Renal cortical epithelial cell (primary cell): ENCODE results near the gene DNAJA3. TPM values are rescaled to one million over a fixed set of nuclear protein-coding genes. Genes with fewer than 3 reads are reported as not detected.
"Not testable (repeated sequence)": the region's sequence is repeated elsewhere in the genome, so short reads cannot be mapped to it uniquely, and the experiment has no call there.

Experiments used
- DNase-seq: peaks from one replicate; pipeline ENCODE4 v3.0.0-alpha.2; 2011; ENCODE audit warnings: low read depth
- total RNA-seq: library from RNA; depleted of rRNA; stranded (reverse); fragments of >200 nt; gene quantifications from 2 replicates; pipeline ENCODE4 v1.2.3, GENCODE V29; 2014

Gene DNAJA3
- total RNA-seq, 1 donor from 2014 or later = 62.3 TPM

- no peak for DNase-seq
Measured at GRCh38 chr16:4387781-4388180, 37.9 kb upstream of the DNAJA3 start.

DNA sequence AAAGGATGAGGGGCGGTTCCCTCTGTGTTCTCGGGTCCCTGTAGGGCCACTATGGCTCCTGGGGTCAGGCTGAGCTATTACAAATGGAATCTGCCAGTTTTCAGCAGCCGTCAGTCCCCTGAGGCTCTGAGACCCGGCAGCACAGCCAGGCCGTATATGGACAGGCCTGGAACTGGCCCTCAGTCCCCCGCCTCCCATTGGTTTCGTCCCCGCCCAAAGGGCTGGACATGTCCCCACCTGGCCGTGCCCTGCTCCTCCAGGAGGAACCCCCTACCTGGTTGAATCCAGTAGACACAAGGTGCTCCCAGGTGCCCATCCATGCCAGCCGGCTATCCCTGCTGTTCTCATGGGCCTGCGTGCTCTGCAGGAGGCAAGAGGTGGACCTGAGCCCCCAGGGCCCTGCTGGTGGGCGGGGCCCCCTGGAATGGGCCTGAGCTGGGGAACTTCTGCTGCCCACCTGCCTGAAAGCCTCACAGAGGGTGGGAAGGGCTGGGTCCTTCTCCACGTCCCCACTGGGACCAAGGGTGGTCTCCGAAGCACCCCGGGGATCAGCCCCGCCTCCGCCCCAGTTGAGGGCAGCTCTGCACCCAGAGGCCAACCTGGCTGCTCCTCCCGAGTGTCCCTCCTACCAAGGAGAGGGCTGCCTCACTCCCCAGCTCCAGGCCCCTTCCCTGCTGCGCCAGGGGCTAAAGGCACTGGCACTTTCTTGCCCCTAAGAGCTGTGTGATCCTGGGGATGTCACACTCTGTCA is 37.2 kb upstream of the DNAJA3 start:
- no peak for DNase-seq

GRCh38 chr16:4389051-4389955 is 36.4 kb upstream of the DNAJA3 start:
- DNase-seq = no peak

DNA sequence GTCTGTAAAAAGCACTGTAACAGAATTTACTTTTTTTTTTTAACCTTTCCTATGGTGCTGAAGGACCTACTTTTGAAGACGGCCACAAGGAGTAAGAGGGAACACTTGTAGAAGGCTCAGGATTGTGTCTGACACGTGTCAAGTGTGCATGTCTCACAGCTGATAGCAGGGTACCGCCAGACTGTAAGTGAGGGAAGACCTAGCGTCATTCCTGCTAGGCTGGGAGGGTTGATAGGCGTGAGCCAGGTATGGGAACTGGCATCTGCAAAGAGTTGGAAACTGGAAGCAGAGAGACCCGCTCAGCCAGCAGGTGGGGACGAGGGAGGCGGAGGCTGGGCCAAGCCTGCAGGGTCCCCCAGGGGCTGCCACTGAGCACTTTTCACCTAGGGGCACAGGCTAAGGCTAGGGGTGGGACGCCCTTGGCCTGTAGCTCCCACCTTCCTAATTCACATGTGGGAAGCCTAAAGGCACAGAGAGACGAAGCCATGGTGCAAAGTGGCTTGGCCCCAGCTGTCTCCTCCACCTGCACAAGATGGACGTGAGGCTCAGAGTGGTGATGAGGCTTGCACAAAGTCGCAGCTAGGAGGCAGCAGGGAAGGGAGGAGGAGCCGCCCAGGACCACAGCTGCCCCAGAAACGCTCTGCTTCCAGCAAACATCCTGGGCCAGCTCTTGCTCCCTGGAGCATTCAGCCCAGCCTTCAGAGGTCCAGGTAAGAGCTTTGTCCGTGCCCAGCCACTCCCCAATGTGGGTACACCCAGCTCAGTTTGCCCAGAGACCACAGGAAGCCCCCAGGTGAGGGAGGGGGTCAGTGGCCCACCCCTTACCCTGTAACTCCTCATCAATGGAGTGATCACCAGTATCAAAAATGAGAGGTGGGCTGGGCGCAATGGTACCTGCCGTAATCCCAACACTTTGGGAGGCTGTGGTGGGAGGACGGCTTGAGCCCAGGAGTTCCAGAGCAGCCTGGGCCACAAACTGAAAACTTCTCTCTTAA is 35.1 kb upstream of the DNAJA3 start:
- no peak for DNase-seq

DNA sequence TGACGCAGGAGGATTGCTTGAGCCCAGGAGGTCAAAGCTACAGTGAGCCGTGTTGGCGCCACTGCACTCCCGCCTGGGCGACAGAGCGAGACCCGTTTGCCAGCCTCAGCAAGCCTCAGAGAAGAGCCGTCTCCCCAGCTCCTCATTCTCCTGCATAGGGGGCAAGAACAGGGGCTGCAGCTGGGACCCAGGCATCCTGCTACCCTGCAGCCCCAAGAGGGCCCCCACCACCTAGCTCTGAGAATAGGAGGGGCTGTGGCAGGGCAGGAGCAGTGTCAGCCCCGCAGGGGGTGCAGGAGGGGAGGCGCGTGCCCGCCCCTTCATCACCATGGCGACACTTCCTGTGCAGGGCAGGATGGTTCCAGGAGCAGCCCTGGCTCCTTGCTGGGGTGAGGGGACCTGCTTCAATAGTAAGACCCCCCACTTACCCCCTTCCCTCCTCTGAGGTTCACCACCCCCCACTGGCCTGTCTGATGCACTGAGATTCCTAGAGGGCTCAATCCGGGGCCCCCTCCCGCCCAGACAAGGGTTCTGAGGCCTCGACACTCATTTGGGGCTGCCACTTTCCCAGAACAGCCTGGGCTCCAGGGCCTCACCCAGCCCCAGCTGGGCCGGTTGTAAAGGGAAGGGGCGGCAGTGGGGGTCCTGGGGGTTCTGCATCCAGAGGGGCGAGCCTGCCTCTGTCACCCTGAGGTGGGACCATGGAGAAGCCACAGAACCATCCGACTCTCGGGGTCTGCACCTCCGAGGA is 33.9 kb upstream of the DNAJA3 start:
- no peak for DNase-seq

DNA sequence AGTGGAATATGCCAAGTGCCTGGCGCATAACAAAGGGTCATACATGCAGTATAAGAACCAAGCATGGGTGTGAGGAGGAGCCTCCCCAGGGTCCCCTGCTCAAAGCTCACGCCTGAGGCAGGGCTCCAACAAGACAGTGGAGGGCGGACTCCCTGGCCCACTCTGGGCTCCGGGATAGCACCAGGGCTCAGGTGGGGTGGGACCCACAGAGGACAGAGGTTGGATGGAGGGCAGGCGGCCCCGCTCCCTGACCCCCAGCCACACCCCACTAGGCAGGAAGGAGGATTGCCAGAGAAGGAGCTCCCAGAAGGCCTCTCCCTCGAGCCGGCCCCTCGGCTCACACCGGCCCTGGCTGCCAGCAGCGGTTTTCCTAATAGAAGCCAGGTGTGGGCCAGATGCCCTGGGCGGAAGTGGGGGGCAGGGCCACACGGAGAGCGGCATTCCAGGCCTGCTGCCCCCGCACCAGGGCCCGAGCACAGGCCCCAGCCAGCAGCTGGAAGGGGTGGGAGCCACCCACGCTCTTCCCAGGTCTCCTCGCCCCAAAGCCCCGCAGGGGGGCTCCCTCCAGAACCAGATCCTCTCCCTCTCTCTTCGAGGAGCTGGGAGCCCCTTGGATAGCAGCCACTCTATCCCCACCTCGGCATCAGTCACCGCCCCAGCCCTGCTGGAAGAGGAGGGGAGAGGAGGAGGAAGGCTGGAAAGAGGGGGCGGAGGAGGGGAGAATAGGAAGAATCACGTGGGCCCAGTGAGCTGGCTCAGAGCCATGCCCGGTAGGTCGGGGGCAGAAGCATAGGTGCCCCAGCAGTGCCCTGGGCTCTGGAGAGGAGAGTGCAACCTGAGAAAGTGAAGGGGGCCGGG is 33.1 kb upstream of the DNAJA3 start:
- DNase-seq = peak; percentile 33

GRCh38 chr16:4393240-4393600 is 32.4 kb upstream of the DNAJA3 start:
- DNase-seq = peak; percentile 67

DNA sequence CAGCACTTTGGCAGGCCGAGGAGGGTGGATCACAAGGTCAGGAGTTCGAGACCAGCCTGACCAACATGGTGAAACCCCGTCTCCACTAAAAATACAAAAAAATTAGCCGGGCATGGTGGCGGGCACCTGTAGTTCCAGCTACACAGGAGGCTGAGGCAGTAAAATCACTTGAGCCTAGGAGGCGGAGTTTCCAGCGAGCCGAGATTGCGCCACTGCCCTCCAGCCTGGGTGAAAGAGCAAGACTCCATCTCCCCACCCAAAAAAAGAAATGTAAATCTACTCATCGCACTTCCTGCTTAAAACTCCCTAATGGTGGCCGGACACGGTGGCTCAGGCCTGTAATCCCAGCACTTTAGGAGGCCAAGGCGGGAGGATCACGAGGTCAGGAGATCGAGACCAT is 31.8 kb upstream of the DNAJA3 start:
- DNase-seq = not testable (repeated sequence)

GRCh38 chr16:4395055-4395726 is 30.5 kb upstream of the DNAJA3 start:
- no peak for DNase-seq

GRCh38 chr16:4399001-4399730 is 26.5 kb upstream of the DNAJA3 start:
- no peak for DNase-seq

DNA sequence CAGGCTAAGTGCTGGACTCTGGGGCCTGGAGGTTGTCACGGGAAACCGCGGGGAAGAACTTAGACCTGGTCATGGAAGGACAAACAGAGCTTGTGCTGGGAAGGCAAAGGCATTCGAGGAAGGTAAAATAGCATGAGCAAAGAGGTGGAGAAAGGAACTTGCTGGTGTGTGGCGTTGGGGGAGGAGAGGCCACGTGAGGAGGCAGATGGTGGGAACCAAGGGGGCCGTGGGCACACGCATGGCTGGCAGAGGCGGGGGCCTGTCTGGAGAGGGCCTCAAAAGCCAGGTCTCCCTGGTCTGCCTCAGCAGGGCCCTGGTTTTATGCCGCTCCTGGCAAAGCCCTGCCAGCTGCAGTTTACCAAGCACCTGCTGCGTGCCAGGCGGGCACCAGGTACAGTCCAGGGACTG is 24.6 kb upstream of the DNAJA3 start:
- no peak for DNase-seq

DNA sequence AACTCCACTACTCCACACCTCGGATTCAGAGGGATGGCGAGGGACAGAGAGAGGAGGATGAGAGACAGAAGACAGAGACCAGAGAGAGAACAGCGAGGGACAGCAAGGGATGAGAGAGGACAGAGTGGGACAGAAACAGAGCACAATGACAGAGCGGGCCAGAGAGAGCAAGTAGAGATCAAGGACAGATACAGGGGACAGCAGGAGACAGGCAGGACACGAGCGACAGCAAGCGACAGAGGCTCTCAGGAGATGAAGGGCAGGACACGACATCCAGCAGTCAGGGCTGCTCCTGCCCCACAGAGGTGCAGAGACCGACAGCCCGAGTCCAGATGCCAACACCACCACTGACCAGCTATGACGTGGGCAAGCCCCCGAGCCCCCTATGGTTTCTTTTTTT is 24.2 kb upstream of the DNAJA3 start:
- DNase-seq = no peak

- no peak for DNase-seq
Measured at GRCh38 chr16:4402439-4403132, 23.1 kb upstream of the DNAJA3 start.

DNA sequence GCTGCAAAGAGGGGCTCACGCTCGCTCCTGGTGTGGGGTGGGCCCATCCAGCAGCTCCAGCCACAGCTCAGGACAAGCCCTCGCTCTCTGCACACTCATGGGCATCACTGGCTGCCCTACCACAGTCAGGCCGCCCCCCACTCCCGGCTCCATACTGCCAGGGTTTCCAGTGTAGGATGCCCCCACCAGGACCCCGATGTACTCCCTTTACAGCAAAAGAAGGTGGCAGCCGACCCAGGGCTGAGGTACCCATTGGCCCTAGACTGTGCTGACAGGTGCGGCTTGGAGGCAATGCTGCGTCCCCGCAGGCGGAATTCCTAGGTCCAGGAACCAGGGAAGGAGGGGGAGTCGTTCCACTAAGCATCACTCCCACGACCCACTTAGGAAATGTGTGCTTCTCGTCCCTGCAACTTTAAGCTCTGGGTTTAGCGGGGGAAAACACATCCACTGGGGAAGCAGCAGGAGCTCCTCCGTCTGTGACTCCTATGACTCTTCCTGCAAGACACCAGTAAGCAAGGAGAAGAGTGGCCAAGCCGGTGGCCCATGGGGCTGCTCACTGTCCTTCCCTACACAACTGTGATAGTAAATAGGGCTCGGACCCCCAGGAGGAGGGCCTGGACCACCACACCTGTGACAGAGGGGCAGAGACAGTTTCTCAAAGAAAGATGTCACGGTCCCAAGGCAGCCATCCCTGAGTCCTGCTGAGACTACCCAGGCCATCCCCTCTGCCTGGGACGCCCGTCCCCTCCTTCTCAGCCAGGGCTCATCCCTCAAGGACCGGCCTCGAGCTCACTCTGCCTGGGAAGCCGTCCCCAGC is 22.3 kb upstream of the DNAJA3 start:
- no peak for DNase-seq

- no peak for DNase-seq
Measured at GRCh38 chr16:4404247-4404966, 21.3 kb upstream of the DNAJA3 start.

- no peak for DNase-seq
Measured at GRCh38 chr16:4404967-4405696, 20.5 kb upstream of the DNAJA3 start.
